ENCODE measurements around the gene CNOT6L. TPM values are rescaled to one million over a fixed set of nuclear protein-coding genes. Genes with fewer than 3 reads are reported as not detected.

CNOT6L gene
- total RNA-seq, 1 donor from 2014 or later = 21.8 TPM

GRCh38 chr4:77815636-77816035 lies 3.5 kb downstream of the CNOT6L start:
- Histone ChIP-seq H3K27ac (replicated peaks) (peak overlapping the region; percentile 96), H3K4me3 (no peak overlapping the region), H3K27me3 (ENCODE audit: low read depth) (no peaks in the 10 kb centered on the region), H3K36me3 (no peaks in the 10 kb centered on the region), H3K9me3 (replicated peaks) (peaks cover 4% of the 10 kb centered on the region), H3K4me1 (peaks cover 78% of the 10 kb centered on the region)
- no peak for DNase-seq
- no peak for TF ChIP-seq CTCF (IDR thresholded peaks at IDR 0.05; ENCODE audit: borderline replicate concordance)
- intact Hi-C loops (cut with micrococcal nuclease) = loop anchor here (5.0 kb wide), 1 partner anchor 47 kb away; the partner anchor contains the start of gene MRPL1

- Histone ChIP-seq H3K27me3 (ENCODE audit: low read depth) (no peaks in the 10 kb centered on the region), H3K27ac (replicated peaks) (no peak overlapping the region), H3K4me3 (no peak overlapping the region), H3K4me1 (peaks cover 50% of the 10 kb centered on the region), H3K9me3 (replicated peaks) (no peaks in the 10 kb centered on the region), H3K36me3 (no peaks in the 10 kb centered on the region)
- intact Hi-C loops (cut with micrococcal nuclease) = no loop called here
- no peak for TF ChIP-seq CTCF (IDR thresholded peaks at IDR 0.05; ENCODE audit: borderline replicate concordance)
- no peak for DNase-seq
Observed at GRCh38 chr4:77805840-77806239, 13.3 kb downstream of the CNOT6L start.

GRCh38 chr4:77804471-77804870 lies 14.7 kb downstream of the CNOT6L start:
- TF ChIP-seq CTCF (IDR thresholded peaks at IDR 0.05; ENCODE audit: borderline replicate concordance) = no peak
- H3K4me1 ChIP-seq = peaks cover 56% of the 10 kb centered on the region
- H3K27ac ChIP-seq (replicated peaks) = no peak overlapping the region
- DNase-seq = no peak
- no peaks in the 10 kb centered on the region for H3K36me3 ChIP-seq
- H3K27me3 ChIP-seq (ENCODE audit: low read depth) = no peaks in the 10 kb centered on the region
- intact Hi-C loops (cut with micrococcal nuclease) = no loop called here
- H3K9me3 ChIP-seq (replicated peaks) = no peaks in the 10 kb centered on the region
- H3K4me3 ChIP-seq = no peak overlapping the region

- Histone ChIP-seq H3K27ac (replicated peaks) (peak overlapping the region; percentile 75), H3K4me3 (no peak overlapping the region), H3K36me3 (no peaks in the 10 kb centered on the region), H3K9me3 (replicated peaks) (no peaks in the 10 kb centered on the region), H3K27me3 (ENCODE audit: low read depth) (no peaks in the 10 kb centered on the region), H3K4me1 (peaks cover 58% of the 10 kb centered on the region)
- no peak for TF ChIP-seq CTCF (IDR thresholded peaks at IDR 0.05; ENCODE audit: borderline replicate concordance)
- DNase-seq = no peak
- intact Hi-C loops (cut with micrococcal nuclease) = no loop called here
Observed at GRCh38 chr4:77802402-77802801, 16.8 kb downstream of the CNOT6L start.

GRCh38 chr4:77801260-77801608 lies 17.9 kb downstream of the CNOT6L start:
- H3K4me3 ChIP-seq = peak overlapping the region; percentile 24
- no peaks in the 10 kb centered on the region for H3K36me3 ChIP-seq
- H3K27me3 ChIP-seq (ENCODE audit: low read depth) = no peaks in the 10 kb centered on the region
- TF ChIP-seq CTCF (IDR thresholded peaks at IDR 0.05; ENCODE audit: borderline replicate concordance) = no peak
- peaks cover 64% of the 10 kb centered on the region for H3K4me1 ChIP-seq
- intact Hi-C loops (cut with micrococcal nuclease) = no loop called here
- H3K27ac ChIP-seq (replicated peaks) = peak overlapping the region; percentile 75
- no peaks in the 10 kb centered on the region for H3K9me3 ChIP-seq (replicated peaks)
- DNase-seq = no peak

Measured in left ventricle myocardium inferior (tissue), 1 donor.